GM21786 (cell line): ENCODE results near the gene ZNF844.
"Not testable (repeated sequence)": the region's sequence is repeated elsewhere in the genome, so short reads cannot be mapped to it uniquely, and the experiment has no call there.

Source experiments
- ATAC-seq: cut with Tn5 transposase; IDR thresholded peaks from one replicate; pipeline ENCODE4 v1.9.1; 2021; ENCODE audit not compliant: unreplicated experiment

The ZNF844 gene

DNA sequence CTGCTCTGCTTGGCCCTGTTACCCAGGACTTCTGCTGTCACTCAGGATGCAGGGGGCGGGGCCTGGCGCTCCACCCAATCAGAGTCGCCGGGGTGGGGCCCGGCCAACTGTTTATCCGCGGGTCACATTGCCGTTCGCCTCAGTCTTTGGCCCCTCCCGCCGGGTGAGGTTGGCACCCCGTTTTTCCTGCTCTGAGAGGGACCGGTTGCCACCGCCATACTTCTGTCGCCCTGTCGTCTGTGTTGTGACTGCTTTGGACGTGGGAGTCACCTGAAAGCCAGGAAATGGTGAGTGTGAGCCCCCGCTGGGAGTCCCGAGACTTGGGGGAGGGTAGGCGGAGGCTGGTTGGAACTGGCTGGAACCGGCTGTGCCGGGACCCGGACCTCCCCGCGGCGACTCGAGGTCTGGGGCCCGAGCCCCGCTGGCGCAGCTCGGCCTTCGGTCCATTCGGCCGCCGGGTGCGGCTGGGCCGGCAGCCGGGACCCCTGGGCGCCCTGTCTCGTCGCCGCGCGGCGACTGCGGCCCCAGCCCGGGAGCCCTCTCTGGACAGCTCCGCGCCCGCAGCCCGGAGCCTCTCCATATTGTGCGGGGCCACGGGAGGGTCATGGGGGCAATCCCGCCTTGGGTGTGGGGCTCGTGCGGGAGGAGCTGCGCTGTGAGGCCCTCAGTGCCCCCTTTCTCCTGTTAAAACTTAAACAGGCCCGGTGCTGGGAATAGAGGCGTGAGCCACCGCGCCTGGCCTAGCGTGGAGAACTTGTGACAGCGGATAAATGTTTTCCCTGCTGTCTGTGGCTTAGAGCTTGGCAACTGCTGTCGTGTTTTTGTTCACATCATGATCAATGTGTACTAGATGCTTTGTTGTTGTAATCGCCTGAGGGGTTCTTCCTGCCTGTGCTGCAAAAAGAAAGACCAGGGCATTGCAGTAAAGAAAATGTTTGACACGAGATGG lies at the start of gene ZNF844:
Gene ZNF844 (plus strand): TSS at position 142 of the 949 bp plus-strand sequence. CDS start 143 bp downstream, at position 285.
- ATAC-seq, result peak; percentile 78

- no peak for ATAC-seq
Observed at GRCh38 chr19:12015015-12015752, 49.3 kb upstream of the ZNF844 start.

DNA sequence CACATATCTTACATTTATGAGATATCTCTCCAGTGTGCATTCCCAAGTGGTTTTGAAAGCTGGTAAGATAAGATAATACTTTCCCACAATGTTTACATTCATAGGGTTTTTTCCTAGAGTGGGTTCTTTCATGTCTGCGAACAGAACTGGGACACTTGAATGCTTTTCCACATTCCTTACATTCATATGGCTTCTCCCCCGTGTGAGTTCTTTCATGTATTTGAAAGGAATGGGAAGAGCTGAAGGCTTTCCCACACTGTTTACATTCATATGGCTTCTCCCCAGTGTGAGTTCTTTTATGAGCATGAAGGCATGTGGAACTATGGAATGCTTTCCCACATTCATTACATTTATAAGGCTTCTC lies 48.8 kb upstream of the ZNF844 start:
- ATAC-seq, result no peak

GRCh38 chr19:12034198-12034597 lies 30.3 kb upstream of the ZNF844 start:
- ATAC-seq, result no peak

- no peak for ATAC-seq
Observed at GRCh38 chr19:12034620-12035019, 29.9 kb upstream of the ZNF844 start.

DNA sequence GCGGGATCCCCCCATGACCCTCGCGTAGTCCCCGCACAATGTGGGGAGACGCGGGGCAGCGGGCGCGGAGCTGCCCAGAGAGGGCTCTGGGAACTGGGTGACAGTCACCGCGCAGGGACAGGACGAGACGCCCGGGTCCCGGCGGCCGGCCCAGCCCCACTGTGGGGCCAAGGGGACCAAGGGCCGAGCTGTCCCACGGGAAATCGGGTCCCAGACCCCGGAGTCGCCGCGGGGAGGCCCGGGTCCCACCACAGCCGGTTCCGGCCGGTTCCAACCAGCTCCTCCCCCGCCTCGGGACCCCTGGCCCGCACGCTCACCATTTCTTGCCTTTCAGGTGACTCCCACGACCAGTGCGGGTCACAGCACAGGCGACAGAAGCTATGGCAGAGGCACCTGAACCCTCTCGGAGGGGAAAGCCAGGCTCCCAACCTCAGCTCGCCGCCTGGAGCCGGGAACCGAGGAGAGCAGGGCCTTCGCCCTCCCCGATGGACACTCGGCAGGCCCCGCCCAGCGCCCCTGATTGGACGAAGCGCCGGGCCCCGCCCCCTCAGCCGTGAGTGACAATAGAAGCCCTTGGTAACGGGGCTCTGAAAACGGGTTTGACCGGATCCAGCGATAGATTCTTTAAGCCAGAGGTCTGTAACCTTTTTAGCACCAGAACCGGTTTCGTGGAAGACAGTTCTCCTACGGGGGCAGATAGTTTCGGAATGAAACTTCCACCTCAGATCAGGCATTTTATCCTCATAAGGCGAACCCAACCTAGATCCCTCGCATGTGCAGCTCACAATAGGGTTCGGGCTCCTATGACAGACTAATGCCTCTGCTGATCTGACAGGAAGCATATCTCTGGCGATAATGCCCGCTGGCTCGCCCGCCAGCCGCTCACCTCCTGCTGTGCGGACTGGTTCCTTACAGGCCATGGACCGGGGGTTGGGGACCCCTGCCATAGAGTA lies 29.0 kb upstream of the ZNF844 start, which contains the start of gene ZNF433:
Gene ZNF433 (minus strand): TSS at position 460 of the 953 bp plus-strand sequence. CDS start 140 bp downstream, at position 320.
- ATAC-seq, result peak; percentile 88

DNA sequence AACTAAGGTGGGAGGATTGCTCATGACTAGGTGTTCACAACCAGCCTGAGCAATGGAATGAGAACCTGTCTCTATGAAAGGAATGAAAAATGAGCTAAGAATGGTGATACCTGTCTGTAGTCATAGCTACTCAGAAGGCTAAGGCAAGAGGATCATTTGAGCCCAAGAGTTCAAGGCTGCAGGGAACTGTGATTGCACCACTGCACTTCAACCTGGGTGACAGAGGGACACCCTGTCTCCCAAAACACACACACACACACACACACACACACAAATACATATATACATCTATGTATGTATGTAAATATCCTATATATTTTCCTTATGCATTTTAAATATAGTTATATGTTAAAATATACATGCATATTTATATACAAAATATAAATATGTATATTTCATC lies 21.6 kb upstream of the ZNF844 start:
- ATAC-seq, result no peak

- ATAC-seq, result no peak
Observed at GRCh38 chr19:12043752-12044422, 20.6 kb upstream of the ZNF844 start.

DNA sequence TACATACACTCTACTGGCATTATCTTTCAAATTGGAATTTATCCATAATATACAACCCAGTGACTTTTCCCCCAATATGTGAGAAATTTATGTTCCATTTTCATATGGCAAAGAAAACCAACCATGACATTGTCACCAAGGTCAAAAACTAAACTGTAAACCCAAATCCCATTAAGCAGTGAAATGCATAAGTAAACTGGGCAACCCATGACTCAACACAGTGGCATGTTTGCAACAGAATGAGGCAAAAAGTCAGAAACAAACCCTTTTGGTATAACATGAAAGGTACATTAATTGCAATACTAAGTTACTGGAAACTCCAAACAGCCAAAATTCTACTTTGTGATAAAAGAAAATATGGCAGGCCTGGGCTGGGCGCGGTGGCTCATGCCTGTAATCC lies 16.7 kb upstream of the ZNF844 start:
- no peak for ATAC-seq

DNA sequence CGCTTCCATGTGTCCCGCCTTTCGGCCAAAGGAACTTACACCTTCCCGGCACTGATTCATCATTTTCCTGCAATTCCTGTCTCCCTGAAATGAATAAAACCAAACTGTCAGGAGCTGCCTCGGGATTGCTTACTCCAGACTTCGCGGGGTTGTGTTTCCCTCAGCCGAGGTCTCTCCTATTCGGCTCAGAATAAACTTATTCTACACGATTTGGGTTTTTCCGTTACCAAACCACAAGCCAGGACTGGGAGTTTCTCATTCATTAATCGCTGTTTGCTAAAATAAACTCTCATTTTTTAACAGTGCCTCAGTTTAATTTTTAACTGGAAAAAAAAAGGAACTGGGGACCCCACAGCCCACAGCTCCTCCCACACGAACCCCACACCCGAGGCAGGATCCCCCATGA lies 12.4 kb upstream of the ZNF844 start:
- ATAC-seq, result no peak

DNA sequence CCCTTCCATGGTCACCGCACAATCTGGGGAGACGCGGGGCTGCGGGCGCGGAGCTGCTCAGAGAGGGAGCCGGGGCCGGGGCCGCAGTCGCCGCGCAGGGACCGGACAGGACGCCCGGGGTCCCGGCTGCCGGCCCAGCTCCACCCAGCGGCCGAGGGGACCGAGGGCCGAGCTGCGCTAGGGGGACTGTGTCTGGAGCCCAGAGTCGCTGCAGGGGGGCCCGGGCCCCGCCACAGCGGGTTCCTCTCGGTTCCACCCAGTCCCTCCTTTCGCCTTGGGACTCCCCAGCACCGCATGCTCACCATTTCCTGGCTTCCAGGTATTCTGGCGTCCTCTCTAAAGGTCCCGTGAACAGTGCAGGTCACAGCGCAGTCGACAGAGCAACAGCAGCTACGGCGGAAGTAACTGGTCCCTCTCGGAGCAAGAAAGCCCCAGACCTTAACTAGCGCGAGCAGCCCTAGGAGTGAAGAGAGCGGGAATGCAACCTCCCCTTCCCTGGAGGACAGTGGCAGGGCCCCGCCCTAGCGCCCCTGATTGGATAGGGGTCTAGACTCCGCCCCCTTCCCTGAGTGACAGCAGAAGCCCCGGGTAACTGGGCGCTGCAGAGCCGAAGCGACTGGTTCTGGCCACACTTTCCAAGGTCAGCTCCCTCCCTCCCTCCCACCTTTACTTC lies 11.9 kb upstream of the ZNF844 start, which contains the start of gene ZNF878:
Gene ZNF878 (minus strand): TSS at position 465 of the 673 bp plus-strand sequence. CDS start 160 bp downstream, at position 305.
- peak; percentile 76 for ATAC-seq

- no peak for ATAC-seq
Observed at GRCh38 chr19:12055784-12056183, 8.7 kb upstream of the ZNF844 start.

GRCh38 chr19:12075538-12076139 lies 11.1 kb downstream of the ZNF844 start:
- no peak for ATAC-seq

- ATAC-seq, result not testable (repeated sequence)
Observed at GRCh38 chr19:12076331-12076730, 11.8 kb downstream of the ZNF844 start.

GRCh38 chr19:12077375-12077774 lies 12.8 kb downstream of the ZNF844 start:
- no peak for ATAC-seq

- not testable (repeated sequence) for ATAC-seq
Observed at GRCh38 chr19:12083336-12083735, 18.8 kb downstream of the ZNF844 start.

DNA sequence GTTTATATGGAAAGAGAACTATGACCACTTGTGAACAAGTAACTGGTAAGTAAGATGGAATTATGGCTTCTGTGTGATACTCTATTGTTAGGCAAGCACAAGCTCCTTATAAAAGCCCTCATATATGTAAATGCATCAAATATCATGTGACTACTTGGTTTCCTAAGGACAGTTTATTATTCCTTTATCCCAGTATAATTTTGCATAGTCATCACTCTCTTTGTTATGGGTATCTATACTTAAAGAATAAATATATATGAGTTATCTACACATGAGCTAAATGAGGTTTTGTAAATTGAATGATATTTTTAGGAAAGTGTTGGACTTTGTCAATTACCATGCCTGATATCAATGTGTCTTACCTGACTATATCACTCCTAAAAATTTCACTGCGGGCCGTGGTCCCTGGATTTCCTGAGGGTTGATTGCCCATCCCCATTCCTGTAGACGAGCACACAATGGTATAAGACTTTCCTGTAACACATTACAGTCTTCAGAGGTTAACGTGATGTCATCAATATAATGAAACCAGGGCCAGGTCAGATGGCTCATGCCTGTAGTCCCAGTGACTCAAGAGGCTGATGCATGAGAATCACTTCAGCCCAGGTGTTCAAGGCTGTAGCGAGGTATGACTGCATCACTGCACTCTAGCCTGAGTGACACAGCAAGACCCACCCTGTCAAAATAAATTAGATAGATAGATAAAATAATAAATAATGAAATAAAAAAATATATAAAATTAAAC lies 20.7 kb downstream of the ZNF844 start:
- no peak for ATAC-seq

DNA sequence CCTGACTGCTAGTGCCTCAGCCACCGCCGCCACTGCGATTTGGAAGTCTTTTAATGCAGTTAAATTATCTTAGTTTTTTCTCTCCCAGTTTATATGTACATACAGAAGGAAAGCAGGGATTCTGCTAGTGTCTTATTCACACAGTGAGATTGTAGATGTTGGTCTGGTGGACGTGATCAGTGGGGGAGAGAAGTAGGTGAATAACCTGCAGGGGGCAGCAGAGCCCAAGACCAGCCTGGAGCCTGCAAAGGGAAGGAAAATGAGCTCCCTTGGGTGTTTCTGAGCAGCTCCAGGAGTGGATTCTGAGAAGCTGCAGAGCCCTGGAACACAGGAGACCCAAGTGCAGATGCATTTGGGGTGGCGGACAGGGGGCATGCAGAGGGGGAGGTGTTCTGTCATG lies 26.3 kb downstream of the ZNF844 start:
- ATAC-seq, result no peak
